OCI-LY1 (cell line): ENCODE data around the gene BTBD16.

Source experiments
- CTCF ChIP-seq: fragments of 200-600 bp; sonication (generic), shearing (Covaris generic); IDR thresholded peaks from 2 replicates; pipeline ENCODE4 v1.5.1; 2017; ENCODE audit warnings: mild to moderate bottlenecking, antibody characterized with exemption, low read length, moderate library complexity, mixed read lengths
- EZH2 ChIP-seq: fragments of 200-600 bp; sonication (generic), shearing (Covaris generic); IDR thresholded peaks from 2 replicates; pipeline ENCODE4 v1.8.0; 2017; ENCODE audit warnings: borderline replicate concordance, mixed run types, mild to moderate bottlenecking, antibody characterized with exemption, low read length, moderate library complexity, mixed read lengths

- TF ChIP-seq CTCF (no peak), EZH2 (no peak)
Observed at GRCh38 chr10:122259075-122259466, 12.0 kb upstream of the BTBD16 start.
